PC-3 (cell line): Measurements from ENCODE around the gene TET2. TPM values are rescaled to one million over a fixed set of nuclear protein-coding genes. Genes with fewer than 3 reads are reported as not detected.

ENCODE experiments used
- ATAC-seq: fragments of 200-7000 bp; cut with Tn5 transposase; 2 replicates; pipeline ENCODE4 v1.9.1; 2020; ENCODE audit warnings: mild to moderate bottlenecking, moderate library complexity
- BruUV-seq: library from RNA; stranded (reverse); fragments of 400-500 nt; replicated peaks from 2 replicates; lab custom pipeline; 2021; lab: Mats Ljungman, UMichigan
- CTCF ChIA-PET: fragments of 300-600 bp; sonication (Branson Sonifier 250); formaldehyde crosslinking; loops from one replicate; lab custom pipeline; 2022; ENCODE audit warnings: antibody characterized with exemption; lab: Charles Lee
- POLR2A ChIA-PET: fragments of 300-600 bp; sonication (Branson Sonifier 250); formaldehyde crosslinking; loops from one replicate; lab custom pipeline; 2022; ENCODE audit warnings: antibody characterized with exemption; ENCODE audit not compliant: unreplicated experiment; lab: Charles Lee
- DNase-seq: peaks from one replicate; pipeline ENCODE4 v3.0.0-alpha.2; 2015
- H2AFZ ChIP-seq: fragments of 300-600 bp; sonication (generic); 2 replicates; pipeline ENCODE4 v1.6.0; 2016; ENCODE audit warnings: antibody characterized with exemption, low read length
- H3F3A ChIP-seq: fragments of 300-600 bp; sonication (generic); one replicate; pipeline ENCODE4 v1.6.0; 2017; ENCODE audit warnings: antibody characterized with exemption, low read length, control low read depth, mild to moderate bottlenecking; ENCODE audit not compliant: unreplicated experiment
- H3K27ac ChIP-seq: fragments of 300-600 bp; sonication (generic); 2 replicates; pipeline ENCODE4 v1.5.1; 2016; ENCODE audit warnings: mild to moderate bottlenecking, low read length
- H3K27me3 ChIP-seq: fragments of 300-600 bp; sonication (generic); 2 replicates; pipeline ENCODE4 v1.6.1; 2016; ENCODE audit warnings: low read length, mixed read lengths
- H3K36me3 ChIP-seq: fragments of 300-600 bp; sonication (generic); 2 replicates; pipeline ENCODE4 v1.6.1; 2016; ENCODE audit warnings: low read depth, mixed run types, low read length, mixed read lengths
- H3K4me1 ChIP-seq: fragments of 300-600 bp; sonication (generic); 2 replicates; pipeline ENCODE4 v1.5.1; 2016; ENCODE audit warnings: low read length; ENCODE audit not compliant: insufficient read depth
- H3K4me2 ChIP-seq: fragments of 300-600 bp; sonication (generic); 2 replicates; pipeline ENCODE4 v1.6.0; 2016; ENCODE audit warnings: low read length
- H3K4me3 ChIP-seq: fragments of 300-600 bp; sonication (generic); 2 replicates; pipeline ENCODE4 v1.5.1; 2016; ENCODE audit warnings: mild to moderate bottlenecking, low read length, mixed read lengths
- H3K79me2 ChIP-seq: fragments of 300-600 bp; sonication (generic); 2 replicates; pipeline ENCODE4 v1.6.1; 2017; ENCODE audit warnings: low read length, mixed read lengths
- H3K9ac ChIP-seq: fragments of 300-600 bp; sonication (generic); 2 replicates; pipeline ENCODE4 v1.6.0; 2016; ENCODE audit warnings: mild to moderate bottlenecking, low read length
- H3K9me2 ChIP-seq: fragments of 300-600 bp; sonication (generic); replicated peaks from 2 replicates; pipeline ENCODE4 v1.6.1; 2016; ENCODE audit warnings: mixed run types, low read length, mixed read lengths
- H3K9me3 ChIP-seq: fragments of 300-600 bp; sonication (generic); 2 replicates; pipeline ENCODE4 v1.6.1; 2016; ENCODE audit warnings: low read length, mixed read lengths
- H4K20me1 ChIP-seq: fragments of 300-600 bp; sonication (generic); 2 replicates; pipeline ENCODE4 v1.6.1; 2016; ENCODE audit warnings: low read length, mixed read lengths
- EZH2 ChIP-seq: fragments of 300-600 bp; sonication (generic); IDR thresholded peaks from one replicate; pipeline ENCODE4 v1.6.1; 2017; ENCODE audit warnings: antibody characterized with exemption, mild to moderate bottlenecking, low read length; ENCODE audit not compliant: unreplicated experiment
- EZH2phosphoT487 ChIP-seq: fragments of 300-600 bp; sonication (generic); IDR thresholded peaks from 2 replicates; pipeline ENCODE4 v1.6.1; 2018; ENCODE audit warnings: mild to moderate bottlenecking, antibody characterized with exemption, low read length, borderline replicate concordance
- intact Hi-C: fragments of 100-400 bp; cut with micrococcal nuclease; formaldehyde crosslinking; loops from 2 replicates; pipeline ENCODE4 v1.9.0; 2023
- total RNA-seq: library from RNA; depleted of rRNA; stranded (reverse); fragments of >200 nt; gene quantifications from 2 replicates; pipeline ENCODE4 v1.2.3, GENCODE V29; 2014
- TF ChIP-seq, protein P1 (sequence below): fragments of 300-600 bp; sonication (generic); conservative IDR thresholded peaks from 2 replicates; pipeline ENCODE4 v1.5.1; 2017; ENCODE audit warnings: antibody characterized with exemption, low read depth, mild to moderate bottlenecking, low read length

Gene TET2
- total RNA-seq, 1 experiment from 2014 or later = 5.6 TPM

DNA sequence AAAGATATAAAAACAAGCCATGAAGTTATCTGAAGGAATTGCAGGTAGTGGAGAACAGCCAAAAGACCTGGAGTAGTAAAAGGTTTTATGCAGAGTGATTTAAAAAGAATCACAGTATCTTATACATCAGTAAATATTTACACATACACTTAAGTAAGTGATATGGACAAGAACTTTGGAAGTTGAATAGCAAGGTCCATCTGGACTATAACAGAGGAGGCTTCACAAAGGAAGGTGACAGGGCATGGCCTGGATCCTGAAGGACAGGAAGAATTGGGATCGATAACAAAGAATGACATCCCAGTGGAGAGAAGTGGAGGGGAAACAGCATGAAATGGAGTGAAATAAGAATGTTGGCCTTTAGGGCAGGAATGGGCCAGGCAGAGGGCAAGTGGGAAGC is 46.2 kb downstream of the TET2 start:
- H3K4me2 ChIP-seq = no peak overlapping the region; the same call in 1 of the 2 replicates
- H3K27me3 ChIP-seq = no peaks in the 10 kb centered on the region

DNA sequence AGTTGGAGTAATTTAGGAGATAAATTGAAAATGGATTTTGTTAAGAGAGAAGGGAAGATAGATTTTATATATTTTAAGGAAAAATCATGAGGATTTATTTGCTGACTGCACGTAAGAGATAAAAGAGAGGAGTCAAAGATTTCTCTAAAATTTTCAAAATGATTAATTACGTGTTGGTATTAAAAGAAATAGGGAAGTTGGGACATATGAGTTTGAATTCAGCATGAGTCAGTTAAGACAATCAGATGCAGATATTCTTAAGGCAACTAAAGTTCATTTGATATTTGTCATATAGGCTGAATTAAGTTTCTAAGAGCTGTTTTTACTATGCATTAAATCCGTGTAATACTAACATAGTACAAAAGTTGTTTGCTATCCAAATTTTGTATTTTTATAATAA is 46.9 kb downstream of the TET2 start:
- 0 out of 2 replicates have a peak, but pooled peaks cover 2% of the 10 kb centered on the region for H3K79me2 ChIP-seq
- H3K27me3 ChIP-seq = no peaks in the 10 kb centered on the region
- no peak overlapping the region for H3K27ac ChIP-seq
- H3K9me2 ChIP-seq = no peaks in the 10 kb centered on the region
- DNase-seq (no peak), ATAC-seq (no peak)
- intact Hi-C loops = no loop called here
- H3F3A ChIP-seq = peaks cover 3% of the 10 kb centered on the region
- no peak overlapping the region for H3K4me2 ChIP-seq
- no peaks in the 10 kb centered on the region for H4K20me1 ChIP-seq
- H3K36me3 ChIP-seq = no peaks in the 10 kb centered on the region
- ChIA-PET CTCF (no interaction called here), POLR2A (interaction anchor here (0.5 kb wide), 1 partner anchor 309 kb away, joined by 3 read pairs; no protein-coding TSS in a partner anchor)
- no peak for TF ChIP-seq EZH2
- TF ChIP-seq, protein P1, sequence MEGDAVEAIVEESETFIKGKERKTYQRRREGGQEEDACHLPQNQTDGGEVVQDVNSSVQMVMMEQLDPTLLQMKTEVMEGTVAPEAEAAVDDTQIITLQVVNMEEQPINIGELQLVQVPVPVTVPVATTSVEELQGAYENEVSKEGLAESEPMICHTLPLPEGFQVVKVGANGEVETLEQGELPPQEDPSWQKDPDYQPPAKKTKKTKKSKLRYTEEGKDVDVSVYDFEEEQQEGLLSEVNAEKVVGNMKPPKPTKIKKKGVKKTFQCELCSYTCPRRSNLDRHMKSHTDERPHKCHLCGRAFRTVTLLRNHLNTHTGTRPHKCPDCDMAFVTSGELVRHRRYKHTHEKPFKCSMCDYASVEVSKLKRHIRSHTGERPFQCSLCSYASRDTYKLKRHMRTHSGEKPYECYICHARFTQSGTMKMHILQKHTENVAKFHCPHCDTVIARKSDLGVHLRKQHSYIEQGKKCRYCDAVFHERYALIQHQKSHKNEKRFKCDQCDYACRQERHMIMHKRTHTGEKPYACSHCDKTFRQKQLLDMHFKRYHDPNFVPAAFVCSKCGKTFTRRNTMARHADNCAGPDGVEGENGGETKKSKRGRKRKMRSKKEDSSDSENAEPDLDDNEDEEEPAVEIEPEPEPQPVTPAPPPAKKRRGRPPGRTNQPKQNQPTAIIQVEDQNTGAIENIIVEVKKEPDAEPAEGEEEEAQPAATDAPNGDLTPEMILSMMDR = no peak
- no peak for TF ChIP-seq EZH2phosphoT487
- BruUV-seq = no TSS peak
- no peak overlapping the region for H2AFZ ChIP-seq
- no peaks in the 10 kb centered on the region for H3K9me3 ChIP-seq
- no peak overlapping the region for H3K9ac ChIP-seq
- peaks cover 61% of the 10 kb centered on the region for H3K4me1 ChIP-seq
- H3K4me3 ChIP-seq = no peak overlapping the region

More for the DNA sequence above, 46.2 kb downstream of the TET2 start:
- H3K4me1 ChIP-seq = peaks cover 57% of the 10 kb centered on the region
- DNase-seq = no peak
- intact Hi-C loops = no loop called here
- no peaks in the 10 kb centered on the region for H3K36me3 ChIP-seq
- H3K9ac ChIP-seq = no peak overlapping the region
- no peaks in the 10 kb centered on the region for H3K79me2 ChIP-seq
- H3K27ac ChIP-seq = no peak overlapping the region
- H2AFZ ChIP-seq = no peak overlapping the region
- CTCF ChIA-PET = interaction anchor here (1.4 kb wide), 1 partner anchor 280 kb away, joined by 3 read pairs; the partner anchor contains the start of gene PPA2
- no TSS peak for BruUV-seq
- H3K9me2 ChIP-seq = no peaks in the 10 kb centered on the region
- no peaks in the 10 kb centered on the region for H4K20me1 ChIP-seq
- TF ChIP-seq EZH2phosphoT487 = no peak
- no peak for TF ChIP-seq EZH2
- TF ChIP-seq, protein P1 = no peak
- H3K4me3 ChIP-seq = no peak overlapping the region
- no peak for ATAC-seq
- H3K9me3 ChIP-seq = no peaks in the 10 kb centered on the region
- POLR2A ChIA-PET = no interaction called here
- H3F3A ChIP-seq = peaks cover 3% of the 10 kb centered on the region

DNA sequence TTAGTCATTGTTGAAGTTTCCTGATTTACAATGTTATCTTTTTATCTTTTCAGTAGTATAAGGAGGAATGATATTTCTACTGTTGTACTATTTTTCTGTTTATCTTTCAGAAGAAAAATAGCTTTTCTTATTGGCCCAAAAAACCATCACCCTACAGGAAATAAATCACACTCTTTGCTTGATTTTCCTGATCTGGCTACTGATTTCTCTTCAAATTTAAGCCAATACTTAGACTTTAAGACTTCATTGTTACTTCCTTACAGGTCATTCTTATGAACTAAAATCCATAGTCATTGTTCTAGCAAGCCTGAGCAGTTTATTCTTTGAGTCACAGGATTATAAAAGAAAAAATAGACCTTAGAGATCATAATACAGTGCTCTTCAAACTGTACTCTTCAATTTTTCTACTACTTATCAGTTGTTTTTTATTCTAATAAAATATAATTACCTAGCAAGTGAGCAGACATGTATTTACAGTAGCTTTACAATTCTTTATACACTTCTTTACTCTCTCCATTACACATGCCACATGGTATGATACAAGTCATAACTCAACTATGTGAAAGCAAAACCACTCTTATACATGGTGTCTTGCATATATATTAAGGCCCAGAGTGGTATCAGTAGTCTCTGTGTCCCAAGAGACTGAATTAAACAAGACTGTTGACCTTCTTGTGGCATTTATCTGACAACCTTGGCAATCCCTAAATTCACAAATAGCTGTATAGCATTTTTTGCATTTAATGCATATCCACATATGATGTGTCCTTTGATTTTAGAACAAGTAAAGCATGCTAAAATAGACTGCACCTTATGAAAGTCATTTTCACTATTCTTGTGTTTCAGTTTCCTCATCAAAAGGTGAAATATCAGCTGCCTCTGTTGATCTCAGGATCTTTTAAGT is 47.9 kb downstream of the TET2 start:
- ChIA-PET POLR2A (no interaction called here), CTCF (no interaction called here)
- Histone ChIP-seq H4K20me1 (no peaks in the 10 kb centered on the region), H2AFZ (no peak overlapping the region), H3K36me3 (no peaks in the 10 kb centered on the region), H3K79me2 (peaks cover 10% of the 10 kb centered on the region), H3K4me2 (peak overlapping the region; percentile 27; the same call in 1 of the 2 replicates), H3K9ac (no peak overlapping the region), H3K9me2 (no peaks in the 10 kb centered on the region), H3K9me3 (no peaks in the 10 kb centered on the region), H3K4me3 (no peak overlapping the region), H3K27ac (peak overlapping the region; percentile 32), H3K4me1 (peaks cover 62% of the 10 kb centered on the region), H3F3A (peaks cover 3% of the 10 kb centered on the region), H3K27me3 (no peaks in the 10 kb centered on the region)
- ATAC-seq (peak; percentile 42), DNase-seq (peak; percentile 33)
- intact Hi-C loops = no loop called here
- TF ChIP-seq EZH2 (no peak), EZH2phosphoT487 (no peak)
- TF ChIP-seq, protein P1 = no peak
- no TSS peak for BruUV-seq
